GM19452 (cell line): ENCODE measurements around the gene PIGS.
"Not testable (repeated sequence)": the region's sequence is repeated elsewhere in the genome, so short reads cannot be mapped to it uniquely, and the experiment has no call there.

ENCODE experiments used
- ATAC-seq: cut with Tn5 transposase; IDR thresholded peaks from one replicate; pipeline ENCODE4 v1.9.1; 2021; ENCODE audit not compliant: unreplicated experiment

Gene PIGS

GRCh38 chr17:28571361-28572122 is at the start of gene PIGS:
Gene PIGS, minus strand, starts transcription at chr17:28571524. Its CDS starts 28 bp downstream, at chr17:28571496.
- ATAC-seq = peak; percentile 84

- ATAC-seq = no peak
These were observed 48.7 kb upstream of the PIGS start for GRCh38 chr17:28620010-28620409.

- ATAC-seq = no peak
These were observed 47.1 kb upstream of the PIGS start for GRCh38 chr17:28618464-28618863.

DNA sequence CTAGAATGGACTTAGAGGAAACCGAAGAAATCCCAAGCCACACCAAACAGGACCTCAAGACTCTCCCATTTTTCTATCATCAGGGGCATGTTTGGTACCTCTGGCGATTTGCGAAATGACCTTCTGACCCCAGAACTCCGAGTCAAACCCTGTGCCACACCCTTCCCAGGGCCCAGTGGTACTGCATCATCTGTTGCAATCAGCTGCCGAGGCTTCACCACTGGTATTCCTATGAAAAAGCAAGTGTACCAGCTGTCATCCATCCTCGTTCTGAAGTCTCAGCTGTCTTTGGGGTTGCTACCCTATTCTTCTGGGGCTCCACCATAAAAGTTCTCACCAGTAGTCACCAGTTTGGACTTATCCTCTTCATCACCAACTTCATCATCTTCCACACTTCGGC is 45.0 kb upstream of the PIGS start:
- no peak for ATAC-seq

GRCh38 chr17:28615260-28615940 is 44.1 kb upstream of the PIGS start:
- no peak for ATAC-seq

- ATAC-seq = no peak
These were observed 42.6 kb upstream of the PIGS start, which contains the start of gene RSKR for GRCh38 chr17:28613931-28614381. Gene RSKR, minus strand, starts transcription at chr17:28614185. Its CDS starts 24 bp downstream, at chr17:28614161.

- ATAC-seq = no peak
These were observed 41.9 kb upstream of the PIGS start for GRCh38 chr17:28612936-28613872.

DNA sequence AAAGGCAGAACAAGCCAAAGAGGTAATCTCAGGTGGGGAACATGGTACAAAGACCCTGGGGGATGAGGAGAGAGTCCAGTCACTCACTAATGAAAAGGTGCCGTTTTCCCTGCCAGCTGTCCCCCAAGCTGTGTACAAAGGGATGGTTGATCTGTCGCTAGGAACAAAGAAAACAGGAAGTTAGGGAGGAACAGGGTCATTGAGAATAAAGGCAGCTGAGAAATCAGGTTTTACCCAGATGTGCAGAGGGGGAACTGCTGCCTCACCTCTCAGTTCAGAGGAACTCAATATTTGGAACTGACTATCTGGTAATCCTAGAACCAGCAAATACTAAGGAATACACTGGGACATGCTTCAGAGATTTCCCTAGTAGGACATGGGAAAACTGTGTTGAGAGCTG is 41.2 kb upstream of the PIGS start:
- no peak for ATAC-seq

DNA sequence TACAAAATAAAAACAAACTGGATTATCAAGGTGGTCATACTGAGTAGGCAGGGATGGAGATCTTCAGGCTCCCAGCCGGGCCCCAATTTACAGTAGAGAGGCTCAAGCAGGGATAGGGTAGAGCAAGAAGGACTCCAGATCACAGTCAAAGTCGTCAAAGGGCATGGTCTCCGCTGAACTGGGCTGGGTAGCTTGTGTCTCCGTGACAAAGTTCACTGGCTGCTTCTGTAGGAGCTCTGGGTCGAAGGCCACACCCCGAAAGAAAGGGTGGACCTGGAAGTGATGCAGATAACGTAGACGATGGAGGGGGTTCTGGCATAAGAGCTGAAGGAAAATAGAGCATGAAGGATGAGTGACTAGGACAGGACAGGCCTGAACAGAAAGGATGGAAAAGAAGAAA is 39.1 kb upstream of the PIGS start:
- ATAC-seq = no peak

- ATAC-seq = not testable (repeated sequence)
These were observed 32.7 kb upstream of the PIGS start for GRCh38 chr17:28604031-28604430.

DNA sequence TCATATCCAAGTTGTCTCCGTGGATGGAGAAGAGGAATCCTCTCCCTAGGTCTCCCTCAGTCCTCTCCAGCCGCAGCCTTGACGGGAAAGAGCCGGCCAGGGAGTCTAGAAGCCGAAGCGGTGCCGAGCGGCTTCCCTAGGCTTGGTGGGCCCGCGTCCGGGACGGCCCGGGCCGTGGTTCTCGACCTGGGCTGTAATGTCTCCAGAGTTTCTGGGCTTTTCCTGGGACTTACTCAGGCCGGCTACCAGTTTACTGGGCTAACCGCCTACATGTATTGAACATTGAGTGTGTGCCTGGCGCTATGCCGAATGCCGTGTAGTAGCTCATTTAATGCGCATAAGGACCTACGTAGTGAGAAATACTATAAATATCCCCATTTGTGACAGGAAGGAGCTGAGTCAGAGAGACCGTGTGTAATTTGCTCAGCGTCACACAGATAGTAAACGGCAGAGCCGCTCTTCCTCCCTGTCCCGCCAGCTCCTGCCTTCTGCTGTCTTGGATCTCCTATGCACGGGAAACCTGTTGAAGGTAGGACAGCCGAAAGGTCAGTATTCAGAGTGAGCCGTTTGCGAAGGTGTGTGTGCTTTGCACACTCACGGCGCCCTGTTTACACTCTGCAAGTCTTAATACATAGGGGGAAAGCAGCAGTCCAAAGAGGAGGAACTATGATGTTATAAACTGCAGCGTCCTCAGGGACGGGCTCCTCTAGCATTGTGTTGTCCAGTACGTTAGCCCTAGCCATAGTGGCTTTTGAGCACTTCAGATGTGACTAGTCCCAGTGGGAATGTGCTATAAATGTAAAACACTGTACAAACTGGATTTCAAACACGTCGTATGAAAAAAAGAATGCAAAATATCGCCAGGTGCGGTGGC is 28.2 kb upstream of the PIGS start:
- ATAC-seq = peak; percentile 56

DNA sequence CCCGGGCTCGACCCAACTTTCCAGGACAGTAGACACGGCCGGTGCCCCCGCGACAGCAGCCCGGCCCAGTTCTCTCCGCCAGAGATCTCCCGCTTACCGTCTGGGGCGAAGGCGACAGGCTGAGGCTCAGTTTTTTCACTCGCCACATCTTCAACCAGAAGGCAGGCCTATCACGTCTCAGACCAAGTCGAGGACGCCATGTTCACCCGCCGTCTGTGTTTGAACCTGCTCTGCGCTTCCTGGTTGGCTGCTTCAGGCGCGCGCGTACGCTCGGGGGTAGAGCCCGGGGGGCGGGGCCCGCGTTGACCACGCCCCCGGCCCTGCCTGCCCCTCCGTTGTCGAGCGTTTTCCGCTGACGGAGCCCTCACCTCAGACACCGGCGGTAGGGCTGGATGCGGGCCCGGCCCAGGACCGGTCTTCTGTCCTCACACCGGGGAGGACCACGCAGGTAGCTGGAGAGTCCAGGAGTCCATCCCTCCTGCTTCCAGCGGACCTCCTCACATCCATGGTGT is 27.5 kb upstream of the PIGS start, which contains the start of gene SPAG5:
Gene SPAG5 (minus strand): TSS at position 227 of the 512 bp plus-strand sequence. CDS start 79 bp downstream, at position 148.
- peak; percentile 75 for ATAC-seq

DNA sequence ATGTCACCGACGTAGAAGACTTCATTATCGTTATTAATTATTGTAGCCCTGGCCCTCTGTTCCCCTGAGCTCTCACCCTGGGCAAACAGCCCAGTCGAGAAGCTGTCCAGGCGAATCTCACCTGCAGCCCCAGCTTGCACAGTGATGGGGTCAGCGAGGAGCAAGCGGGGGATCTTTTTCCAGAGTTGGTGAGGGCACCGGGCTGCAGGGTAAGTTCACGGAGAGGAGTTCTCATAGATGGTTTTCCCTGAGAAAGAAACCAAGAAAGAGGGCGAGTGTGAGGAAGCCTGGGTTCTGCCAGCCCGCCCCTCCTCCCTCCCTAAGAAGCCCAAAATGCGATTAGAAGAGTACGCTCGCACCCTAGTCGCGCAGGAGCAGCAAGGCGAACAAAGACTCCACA is 27.1 kb upstream of the PIGS start:
- ATAC-seq = no peak

- no peak for ATAC-seq
These were observed 26.5 kb upstream of the PIGS start for GRCh38 chr17:28597606-28598383.

GRCh38 chr17:28592260-28592659 is 20.9 kb upstream of the PIGS start:
- ATAC-seq = no peak

- no peak for ATAC-seq
These were observed 14.5 kb upstream of the PIGS start for GRCh38 chr17:28585851-28586250.

- ATAC-seq = no peak
These were observed 13.1 kb upstream of the PIGS start for GRCh38 chr17:28584434-28584833.

DNA sequence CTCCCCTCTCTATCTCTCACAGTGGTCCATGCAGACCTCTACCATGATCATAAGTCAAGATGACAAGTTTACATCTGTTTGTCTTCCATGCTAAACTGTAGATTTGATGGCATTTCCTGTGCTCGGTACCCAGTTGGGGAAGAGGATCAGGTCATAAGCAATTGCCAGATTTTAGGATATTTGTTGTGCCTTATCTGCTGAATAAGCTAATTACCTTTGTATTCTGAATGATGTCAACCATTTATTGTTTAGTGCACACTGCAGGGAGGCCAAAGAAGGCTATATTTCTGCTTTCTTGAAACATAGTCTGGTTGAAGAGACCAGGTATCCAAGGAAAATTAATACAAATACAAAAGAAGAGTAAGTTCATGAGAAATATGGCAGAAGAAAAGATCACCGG is 11.2 kb upstream of the PIGS start:
- ATAC-seq = no peak

- ATAC-seq = no peak
These were observed 9.6 kb upstream of the PIGS start for GRCh38 chr17:28580959-28581358.
